ENCODE results near the gene CD36.

CD36 gene

GRCh38 chr7:80631421-80631820, 7.0 kb upstream of the CD36 start:
- Histone ChIP-seq H3K27ac (ENCODE audit: low read depth, low read length) (no peak overlapping the region), H3K27me3 (ENCODE audit: control insufficient read depth, insufficient read depth, low read length) (no peaks in the 10 kb centered on the region), H3K4me3 (ENCODE audit: low read length) (no peak overlapping the region), H3K9ac (ENCODE audit: low read length) (no peak overlapping the region), H3K36me3 (ENCODE audit: control insufficient read depth, insufficient read depth, low read length) (no peaks in the 10 kb centered on the region), H3K4me1 (ENCODE audit: control insufficient read depth, insufficient read depth, low read length) (no peaks in the 10 kb centered on the region)

DNA sequence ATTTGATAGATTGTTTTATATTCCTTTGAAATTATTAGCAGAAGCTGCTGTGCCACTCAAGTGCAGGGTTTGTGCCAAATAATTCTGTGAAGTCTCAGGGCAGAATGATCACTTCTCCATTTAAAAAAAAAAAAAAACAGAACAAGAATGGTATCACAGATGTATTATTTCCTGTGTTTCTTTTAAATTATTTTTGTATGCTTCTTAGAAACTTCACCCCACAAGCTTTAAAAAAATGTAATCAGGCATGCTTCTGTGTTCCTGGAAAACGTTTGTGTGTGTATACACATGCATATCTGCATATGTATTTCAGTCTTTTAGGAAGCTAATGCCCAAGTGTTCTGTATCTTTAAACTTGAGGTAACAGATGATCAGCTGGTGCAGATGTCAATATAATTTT, 6.3 kb upstream of the CD36 start:
- Histone ChIP-seq H3K36me3 (ENCODE audit: control insufficient read depth, insufficient read depth, low read length) (no peaks in the 10 kb centered on the region), H3K4me1 (ENCODE audit: control insufficient read depth, insufficient read depth, low read length) (no peaks in the 10 kb centered on the region), H3K4me3 (ENCODE audit: low read length) (no peak overlapping the region), H3K9ac (ENCODE audit: low read length) (no peak overlapping the region), H3K27me3 (ENCODE audit: control insufficient read depth, insufficient read depth, low read length) (no peaks in the 10 kb centered on the region), H3K27ac (ENCODE audit: low read depth, low read length) (no peak overlapping the region)

- Histone ChIP-seq H3K36me3 (ENCODE audit: control insufficient read depth, insufficient read depth, low read length) (no peaks in the 10 kb centered on the region), H3K27me3 (ENCODE audit: control insufficient read depth, insufficient read depth, low read length) (no peaks in the 10 kb centered on the region), H3K9ac (ENCODE audit: low read length) (no peak overlapping the region), H3K4me3 (ENCODE audit: low read length) (no peak overlapping the region), H3K4me1 (ENCODE audit: control insufficient read depth, insufficient read depth, low read length) (peaks cover 2% of the 10 kb centered on the region), H3K27ac (ENCODE audit: low read depth, low read length) (no peak overlapping the region)
Measured at GRCh38 chr7:80632819-80633218, 5.6 kb upstream of the CD36 start.

DNA sequence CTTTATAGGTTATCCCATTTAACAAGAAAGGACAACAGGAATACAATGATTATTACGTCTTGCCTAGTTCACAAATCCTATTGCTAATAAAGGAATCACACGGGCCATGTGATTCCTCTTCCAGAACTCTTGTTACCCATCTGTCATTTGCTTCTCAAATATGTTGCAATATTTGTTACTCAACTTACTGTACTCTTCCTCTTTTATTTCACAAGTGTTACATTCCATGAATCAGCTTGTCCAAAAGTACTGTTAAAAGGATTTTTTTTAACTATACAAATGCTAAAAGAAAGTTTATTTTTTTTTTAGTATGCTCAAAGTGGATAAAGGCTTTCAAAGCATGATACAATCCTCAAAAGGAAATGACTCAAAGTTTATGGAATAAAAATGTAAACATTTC, 3.9 kb upstream of the CD36 start:
- no peak overlapping the region for H3K9ac ChIP-seq (ENCODE audit: low read length)
- H3K27me3 ChIP-seq (ENCODE audit: control insufficient read depth, insufficient read depth, low read length) = no peaks in the 10 kb centered on the region
- peaks cover 2% of the 10 kb centered on the region for H3K4me1 ChIP-seq (ENCODE audit: control insufficient read depth, insufficient read depth, low read length)
- no peak overlapping the region for H3K27ac ChIP-seq (ENCODE audit: low read depth, low read length)
- no peaks in the 10 kb centered on the region for H3K36me3 ChIP-seq (ENCODE audit: control insufficient read depth, insufficient read depth, low read length)
- H3K4me3 ChIP-seq (ENCODE audit: low read length) = no peak overlapping the region

DNA sequence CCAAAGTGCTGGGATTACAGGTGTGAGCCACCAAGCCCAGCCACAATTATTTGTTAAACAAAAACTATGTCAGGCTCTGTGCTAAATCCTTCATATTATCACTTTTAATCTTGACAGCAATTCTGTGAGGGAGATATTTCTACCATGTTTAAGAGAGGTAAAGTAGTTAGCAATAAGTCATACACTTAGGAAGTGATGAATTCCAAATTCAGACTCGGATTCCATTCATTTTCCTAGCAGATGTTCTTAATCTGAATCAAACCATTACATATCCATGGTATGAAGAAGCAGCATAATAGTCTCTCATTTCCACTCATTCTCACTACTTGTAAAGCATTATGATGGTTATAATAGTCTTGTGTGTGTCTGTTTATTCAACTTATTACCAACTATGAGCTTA, 2.9 kb upstream of the CD36 start:
- Histone ChIP-seq H3K9ac (ENCODE audit: low read length) (no peak overlapping the region), H3K27ac (ENCODE audit: low read depth, low read length) (no peak overlapping the region), H3K4me1 (ENCODE audit: control insufficient read depth, insufficient read depth, low read length) (peaks cover 2% of the 10 kb centered on the region), H3K4me3 (ENCODE audit: low read length) (no peak overlapping the region), H3K36me3 (ENCODE audit: control insufficient read depth, insufficient read depth, low read length) (no peaks in the 10 kb centered on the region), H3K27me3 (ENCODE audit: control insufficient read depth, insufficient read depth, low read length) (no peaks in the 10 kb centered on the region)

DNA sequence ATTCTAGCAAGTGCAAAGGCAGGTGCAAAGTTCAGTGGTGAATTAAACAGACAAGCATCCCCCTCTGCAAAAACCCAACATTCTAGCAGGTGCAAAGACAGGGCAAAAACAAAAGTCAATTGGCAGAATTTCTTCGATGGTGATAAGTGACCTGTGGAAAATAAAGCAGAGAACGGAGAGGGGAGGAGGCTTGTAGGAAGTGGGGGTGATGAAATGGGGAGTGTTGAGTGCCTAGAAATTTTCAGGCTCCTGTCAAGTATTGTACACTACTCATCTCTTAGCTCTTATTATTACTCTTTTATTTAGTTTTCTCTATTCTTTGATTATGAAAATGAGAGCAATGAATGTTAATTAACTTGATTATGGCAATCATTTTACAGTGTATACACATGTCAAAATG, 2.4 kb upstream of the CD36 start:
- Histone ChIP-seq H3K27ac (ENCODE audit: low read depth, low read length) (no peak overlapping the region), H3K9ac (ENCODE audit: low read length) (no peak overlapping the region), H3K4me1 (ENCODE audit: control insufficient read depth, insufficient read depth, low read length) (peaks cover 2% of the 10 kb centered on the region), H3K27me3 (ENCODE audit: control insufficient read depth, insufficient read depth, low read length) (no peaks in the 10 kb centered on the region), H3K4me3 (ENCODE audit: low read length) (no peak overlapping the region), H3K36me3 (ENCODE audit: control insufficient read depth, insufficient read depth, low read length) (no peaks in the 10 kb centered on the region)

DNA sequence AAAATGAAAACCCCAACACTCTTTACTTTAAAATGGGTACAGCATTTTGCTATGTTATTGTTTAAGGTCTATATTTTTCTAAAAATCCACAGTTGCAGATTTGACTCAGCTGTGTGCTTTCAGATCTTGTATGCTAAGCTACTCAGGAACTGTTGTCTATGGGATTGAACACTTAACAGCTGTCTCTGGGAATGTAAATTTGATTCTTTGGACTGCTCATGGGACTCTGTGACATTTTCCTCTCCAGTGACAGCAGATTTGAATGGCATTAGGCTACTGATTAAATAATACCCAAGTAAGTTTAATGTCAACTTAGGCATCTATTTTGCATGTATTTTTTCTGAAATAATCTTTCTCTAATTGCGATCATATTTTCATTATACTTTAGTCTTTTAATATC, 1.7 kb upstream of the CD36 start:
- H3K4me1 ChIP-seq (ENCODE audit: control insufficient read depth, insufficient read depth, low read length) = peaks cover 2% of the 10 kb centered on the region
- H3K9ac ChIP-seq (ENCODE audit: low read length) = no peak overlapping the region
- no peak overlapping the region for H3K4me3 ChIP-seq (ENCODE audit: low read length)
- no peaks in the 10 kb centered on the region for H3K36me3 ChIP-seq (ENCODE audit: control insufficient read depth, insufficient read depth, low read length)
- H3K27ac ChIP-seq (ENCODE audit: low read depth, low read length) = no peak overlapping the region
- H3K27me3 ChIP-seq (ENCODE audit: control insufficient read depth, insufficient read depth, low read length) = no peaks in the 10 kb centered on the region

DNA sequence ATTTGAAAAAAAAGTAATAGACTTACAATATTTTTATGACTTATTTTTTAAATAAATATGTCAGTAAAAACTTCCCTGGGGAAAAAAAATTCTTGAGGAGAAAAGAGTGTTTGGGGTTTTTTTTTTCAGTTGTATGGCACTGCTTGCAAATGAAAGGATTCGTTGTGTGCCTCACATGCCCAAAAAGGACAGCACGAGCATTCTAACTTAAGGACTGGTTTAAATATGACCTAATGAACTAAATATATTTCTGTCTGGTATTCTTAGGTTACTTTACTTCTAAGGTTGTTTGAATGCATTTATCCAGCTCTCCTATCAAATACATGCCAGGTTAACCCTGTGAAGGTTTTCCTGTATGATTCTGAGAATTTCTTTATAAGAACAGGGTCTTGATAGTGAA, 988 bp upstream of the CD36 start:
- H3K27ac ChIP-seq (ENCODE audit: low read depth, low read length) = no peak overlapping the region
- no peaks in the 10 kb centered on the region for H3K36me3 ChIP-seq (ENCODE audit: control insufficient read depth, insufficient read depth, low read length)
- no peak overlapping the region for H3K9ac ChIP-seq (ENCODE audit: low read length)
- no peak overlapping the region for H3K4me3 ChIP-seq (ENCODE audit: low read length)
- H3K4me1 ChIP-seq (ENCODE audit: control insufficient read depth, insufficient read depth, low read length) = peaks cover 2% of the 10 kb centered on the region
- H3K27me3 ChIP-seq (ENCODE audit: control insufficient read depth, insufficient read depth, low read length) = no peaks in the 10 kb centered on the region

DNA sequence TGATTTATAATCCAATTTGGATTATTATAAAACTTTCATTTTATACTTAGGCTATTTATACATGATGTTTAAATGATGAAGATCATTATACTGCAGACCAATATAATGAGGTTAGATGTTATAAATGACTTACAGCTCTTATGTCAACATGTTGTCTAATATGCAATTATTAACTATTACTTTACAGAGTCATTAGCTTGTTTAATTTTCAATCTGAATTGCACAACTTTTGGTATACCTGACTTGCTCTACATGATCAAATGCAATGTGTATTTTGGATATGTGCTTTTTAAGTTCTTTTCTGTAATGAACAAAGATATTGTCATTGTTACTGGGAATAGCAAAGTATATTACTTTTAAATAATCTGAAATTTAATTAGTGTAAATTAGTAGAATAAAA, 569 bp downstream of the CD36 start:
- no peak overlapping the region for H3K27ac ChIP-seq (ENCODE audit: low read depth, low read length)
- H3K4me1 ChIP-seq (ENCODE audit: control insufficient read depth, insufficient read depth, low read length) = peaks cover 2% of the 10 kb centered on the region

DNA sequence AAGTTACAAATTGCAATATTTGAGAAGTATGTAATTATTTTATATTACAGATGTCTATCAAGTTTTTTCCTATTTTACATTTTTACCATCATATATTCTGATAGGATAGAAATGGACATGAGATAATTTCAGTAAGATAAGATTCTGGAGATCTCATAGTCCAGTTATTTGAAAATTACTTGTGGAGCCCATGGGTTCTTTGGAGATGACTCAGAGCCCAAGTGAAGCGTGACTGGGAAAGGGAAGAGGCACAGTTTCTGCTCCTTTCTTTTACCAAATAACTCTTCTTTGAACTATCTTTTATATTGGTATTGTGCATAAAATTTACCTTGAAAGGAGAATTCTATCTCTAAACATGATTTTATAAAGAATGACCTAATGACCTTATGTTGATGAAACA, 2.4 kb downstream of the CD36 start:
- H3K36me3 ChIP-seq (ENCODE audit: control insufficient read depth, insufficient read depth, low read length) = no peaks in the 10 kb centered on the region
- no peak overlapping the region for H3K4me3 ChIP-seq (ENCODE audit: low read length)
- H3K9ac ChIP-seq (ENCODE audit: low read length) = no peak overlapping the region
- H3K27ac ChIP-seq (ENCODE audit: low read depth, low read length) = no peak overlapping the region
- peaks cover 2% of the 10 kb centered on the region for H3K4me1 ChIP-seq (ENCODE audit: control insufficient read depth, insufficient read depth, low read length)
- H3K27me3 ChIP-seq (ENCODE audit: control insufficient read depth, insufficient read depth, low read length) = no peaks in the 10 kb centered on the region

More for the DNA sequence above, 569 bp downstream of the CD36 start:
- no peak overlapping the region for H3K4me3 ChIP-seq (ENCODE audit: low read length)
- H3K27me3 ChIP-seq (ENCODE audit: control insufficient read depth, insufficient read depth, low read length) = no peaks in the 10 kb centered on the region
- H3K36me3 ChIP-seq (ENCODE audit: control insufficient read depth, insufficient read depth, low read length) = no peaks in the 10 kb centered on the region
- H3K9ac ChIP-seq (ENCODE audit: low read length) = no peak overlapping the region

- Histone ChIP-seq H3K27me3 (ENCODE audit: control insufficient read depth, insufficient read depth, low read length) (no peaks in the 10 kb centered on the region), H3K4me3 (ENCODE audit: low read length) (no peak overlapping the region), H3K4me1 (ENCODE audit: control insufficient read depth, insufficient read depth, low read length) (peaks cover 2% of the 10 kb centered on the region), H3K36me3 (ENCODE audit: control insufficient read depth, insufficient read depth, low read length) (no peaks in the 10 kb centered on the region), H3K9ac (ENCODE audit: low read length) (no peak overlapping the region), H3K27ac (ENCODE audit: low read depth, low read length) (no peak overlapping the region)
Measured at GRCh38 chr7:80641548-80641947, 3.1 kb downstream of the CD36 start.

DNA sequence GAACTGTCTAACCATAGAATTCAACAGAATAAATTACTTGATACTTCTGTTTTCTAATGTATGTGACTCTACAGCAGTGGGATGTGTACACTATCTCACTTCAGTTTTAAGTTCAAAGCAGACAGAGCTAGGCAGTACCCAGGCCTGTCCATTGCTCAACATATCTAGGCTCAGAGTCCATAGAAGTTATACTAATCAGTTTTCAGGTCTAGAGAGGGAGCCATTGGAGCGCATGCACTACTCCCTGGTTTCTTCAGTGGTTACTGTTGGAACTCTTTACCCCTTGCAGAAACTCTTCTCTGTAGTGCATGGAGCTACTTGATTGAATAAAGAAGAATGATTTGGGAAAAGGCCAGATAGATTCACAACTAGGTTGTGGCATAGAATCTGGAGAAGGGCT, 4.4 kb downstream of the CD36 start:
- H3K27ac ChIP-seq (ENCODE audit: low read depth, low read length) = no peak overlapping the region
- H3K4me3 ChIP-seq (ENCODE audit: low read length) = no peak overlapping the region
- no peaks in the 10 kb centered on the region for H3K4me1 ChIP-seq (ENCODE audit: control insufficient read depth, insufficient read depth, low read length)
- H3K9ac ChIP-seq (ENCODE audit: low read length) = no peak overlapping the region
- no peaks in the 10 kb centered on the region for H3K36me3 ChIP-seq (ENCODE audit: control insufficient read depth, insufficient read depth, low read length)
- H3K27me3 ChIP-seq (ENCODE audit: control insufficient read depth, insufficient read depth, low read length) = no peaks in the 10 kb centered on the region

DNA sequence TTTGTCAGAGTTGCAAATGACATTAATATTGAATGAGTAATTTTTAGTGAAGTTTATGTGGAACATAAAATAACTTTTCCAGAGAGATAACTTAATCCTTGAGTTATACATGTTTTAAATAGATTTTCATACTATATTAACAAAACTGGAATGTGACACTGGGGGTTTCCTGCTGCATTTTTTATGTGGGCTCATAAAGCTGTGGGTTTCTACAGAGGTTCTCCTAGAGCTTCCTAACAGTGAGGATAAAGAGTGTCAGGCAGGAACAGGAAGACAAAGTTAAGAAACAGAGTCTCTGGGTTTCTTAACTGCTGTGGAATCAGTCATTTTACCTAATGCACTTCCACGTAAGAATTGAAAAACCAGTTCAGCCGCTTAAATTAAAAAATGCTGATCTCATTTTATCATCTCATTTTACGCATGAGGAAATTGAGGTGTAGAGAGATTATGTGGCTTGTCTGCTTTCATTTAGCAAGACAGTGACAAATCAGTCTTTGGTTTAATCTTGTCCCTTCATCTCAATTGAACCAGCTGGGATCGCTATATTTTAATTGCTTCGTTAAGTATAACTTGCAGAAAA, 5.0 kb downstream of the CD36 start:
- H3K4me1 ChIP-seq (ENCODE audit: control insufficient read depth, insufficient read depth, low read length) = no peaks in the 10 kb centered on the region
- no peaks in the 10 kb centered on the region for H3K27me3 ChIP-seq (ENCODE audit: control insufficient read depth, insufficient read depth, low read length)
- H3K9ac ChIP-seq (ENCODE audit: low read length) = no peak overlapping the region
- no peak overlapping the region for H3K27ac ChIP-seq (ENCODE audit: low read depth, low read length)
- no peak overlapping the region for H3K4me3 ChIP-seq (ENCODE audit: low read length)
- no peaks in the 10 kb centered on the region for H3K36me3 ChIP-seq (ENCODE audit: control insufficient read depth, insufficient read depth, low read length)
